IMR-90 (cell line): ENCODE measurements around the gene COQ10A. TPM values are rescaled to one million over a fixed set of nuclear protein-coding genes. Genes with fewer than 3 reads are reported as not detected.

Experiments
- CEBPB ChIP-seq: IDR thresholded peaks from 2 replicates; pipeline ENCODE4 v1.6.1; 2012; ENCODE audit warnings: low read depth, low read length, improper control_type of control experiment
- RCOR1 ChIP-seq: IDR thresholded peaks from 2 replicates; pipeline ENCODE4 v1.6.1; 2012; ENCODE audit warnings: mild to moderate bottlenecking, low read length, improper control_type of control experiment; ENCODE audit not compliant: insufficient replicate concordance
- USF2 ChIP-seq: fragments of 150-350 bp; IDR thresholded peaks from 2 replicates; pipeline ENCODE4 v1.6.1; 2017; ENCODE audit warnings: mild to moderate bottlenecking, antibody characterized with exemption, low read length, low read depth
- polyA plus RNA-seq, 3 experiments: library from polyadenylated mRNA; depleted of rRNA; stranded (reverse); fragments of >200 nt; gene quantifications; 2 replicates each; pipeline ENCODE4 v1.2.3, GENCODE V29; 2012; ENCODE audit warnings: low replicate concordance in 1 of 3
- total RNA-seq: library from RNA; depleted of rRNA; stranded (reverse); fragments of >200 nt; gene quantifications from 2 replicates; pipeline ENCODE4 v1.2.3, GENCODE V29; 2012

The COQ10A gene
- total and polyA plus RNA-seq, 2 of the 4 experiments (the other 2 are of a cell fraction): 4.7 to 10.8 TPM

GRCh38 chr12:56258068-56258819 is 8.5 kb upstream of the COQ10A start, which contains the start of gene ANKRD52 (continued):
- TF ChIP-seq USF2 (no peak), RCOR1 (no peak), CEBPB (no peak)
